ENCODE data around the gene PHF2. TPM values are rescaled to one million over a fixed set of nuclear protein-coding genes. Genes with fewer than 3 reads are reported as not detected.

The PHF2 gene
- total and polyA plus RNA-seq, 2 of the 8 experiments (the other 6 are each of a cell fraction or from before 2014, with no cell fraction given): 3.4 to 9.4 TPM

DNA sequence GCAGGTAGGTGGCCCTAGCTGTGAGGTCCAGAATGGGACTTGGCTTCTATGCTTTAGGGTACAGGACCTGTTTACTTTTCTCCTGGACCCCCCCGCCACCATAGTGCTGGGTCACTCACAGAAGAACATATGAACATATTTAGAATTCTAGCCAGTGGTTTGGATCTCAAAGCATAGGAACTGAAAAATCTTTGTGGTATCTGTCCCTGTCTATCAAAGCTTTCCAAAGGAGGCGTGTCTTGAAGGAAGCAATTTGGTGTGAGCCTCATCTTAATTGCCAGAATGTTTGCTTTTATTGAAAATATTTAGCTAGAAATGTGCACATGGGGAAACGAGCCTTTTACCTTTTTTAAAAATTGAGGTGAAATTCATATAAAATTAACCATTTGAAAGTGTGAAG is 6.2 kb downstream of the PHF2 start:
- H2BK120ac ChIP-seq (replicated peaks; ENCODE audit: low read depth, low read length): no peak overlapping the region
- H3K56ac ChIP-seq (replicated peaks; ENCODE audit: insufficient read length, low read depth, low read length): no peak overlapping the region
- peaks cover 0 to 4% (median 2%) of the 10 kb centered on the region in 4 experiments; a peak in 5 of 7 replicates for H3K27me3 ChIP-seq (replicated peaks in 1 of 4; ENCODE audit: control insufficient read depth in 3 of 4, extremely low read depth in 1 of 4, insufficient read depth in 3 of 4, low read length in 3 of 4)
- H3K23ac ChIP-seq (ENCODE audit: insufficient read length): no peak overlapping the region
- H3K4me1 ChIP-seq (replicated peaks in 1 of 4; ENCODE audit: control insufficient read depth in 3 of 4, insufficient read depth in 4 of 4, low read length in 3 of 4): peaks cover 0 to 13% (median 5%) of the 10 kb centered on the region in 4 experiments; a peak in 5 of 7 replicates
- 94% methylated on average over 3 of the region's 3 CpGs; no CpG with 5 or more reads in 1 of the 2 experiments for WGBS, 2 experiments (ENCODE audit: extremely low coverage in 1 of 2, insufficient coverage in 1 of 2, insufficient read length in 1 of 2, insufficient replicate concordance in 2 of 2, low coverage in 1 of 2, low lambda C conversion rate in 2 of 2, missing lambda C conversion rate in 1 of 2)
- no peak overlapping the region for H3K4me2 ChIP-seq (ENCODE audit: insufficient read depth in 1 of 2, low read depth in 2 of 2, low read length in 2 of 2)
- DNase-seq (ENCODE audit: low read depth in 1 of 2, low spot score in 2 of 2): no peak
- FAIRE-seq: no peak
- H2BK12ac ChIP-seq (ENCODE audit: low read depth, low read length): no peak overlapping the region
- peaks cover 26% of the 10 kb centered on the region for H3K79me1 ChIP-seq (ENCODE audit: low read depth, low read length)
- H4K8ac ChIP-seq (ENCODE audit: extremely low read depth, insufficient read depth, low read length): no peak overlapping the region
- H3K18ac ChIP-seq (ENCODE audit: extremely low read depth, low read length): no peak overlapping the region
- H3K23me2 ChIP-seq (ENCODE audit: low read depth, low read length): no peaks in the 10 kb centered on the region; the same call in 1 of the 2 replicates
- H2BK5ac ChIP-seq (ENCODE audit: low read depth, low read length): no peak overlapping the region
- H2AFZ ChIP-seq (ENCODE audit: low read length): no peak overlapping the region
- no peak overlapping the region for H3K9ac ChIP-seq (replicated peaks in 1 of 4; ENCODE audit: extremely low read depth in 1 of 4, low read depth in 3 of 4, low read length in 3 of 4)
- ChIA-PET CTCF (ENCODE audit: partially characterized antibody) (interaction anchor here (1.2 to 2.0 kb wide), 3 partner anchors 9 to 16 kb away, joined by 4 to 10 read pairs (median 6); no protein-coding TSS in a partner anchor), POLR2A (ENCODE audit: partially characterized antibody) (interaction anchor here (1.3 to 1.5 kb wide), 3 partner anchors 8 to 13 kb away, joined by 3 to 6 read pairs (median 3); no protein-coding TSS in a partner anchor)
- H4K20me1 ChIP-seq (replicated peaks in 1 of 2; ENCODE audit: control insufficient read depth in 1 of 2, insufficient read depth in 2 of 2, low read length in 2 of 2): peaks cover 7 to 8% of the 10 kb centered on the region in 2 experiments
- no peaks in the 10 kb centered on the region for H3K9me3 ChIP-seq (ENCODE audit: insufficient read depth in 2 of 2, low read depth in 1 of 2, low read length in 1 of 2)
- H3K4ac ChIP-seq (replicated peaks; ENCODE audit: insufficient read length, low read depth, low read length): no peak overlapping the region
- no peak overlapping the region for H2AK5ac ChIP-seq (ENCODE audit: low read depth, low read length)
- H4K91ac ChIP-seq (replicated peaks; ENCODE audit: insufficient read length, low read length): no peak overlapping the region
- no peak overlapping the region for H3K27ac ChIP-seq (ENCODE audit: low read depth, low read length)
- no peak overlapping the region for H2BK20ac ChIP-seq (ENCODE audit: low read length)
- peaks cover 0 to 58% of the 10 kb centered on the region in 2 experiments; a peak in 2 of 4 replicates for H3K79me2 ChIP-seq (ENCODE audit: control insufficient read depth in 1 of 2, insufficient read depth in 2 of 2, low read length in 2 of 2)
- H2BK15ac ChIP-seq (ENCODE audit: low read length): no peak overlapping the region
- H3K4me3 ChIP-seq (ENCODE audit: extremely low read depth in 1 of 4, insufficient read depth in 2 of 4, low read depth in 3 of 4, low read length in 4 of 4): no peak overlapping the region
- no peaks in the 10 kb centered on the region for H3K36me3 ChIP-seq (ENCODE audit: control insufficient read depth in 2 of 4, insufficient read depth in 4 of 4, low read length in 3 of 4)
- H4K5ac ChIP-seq (ENCODE audit: insufficient read length, low read depth, low read length): no peak overlapping the region
- H3K14ac ChIP-seq (ENCODE audit: insufficient read length): no peak overlapping the region
- TF ChIP-seq HDAC2 (IDR thresholded peaks at IDR 0.05; ENCODE audit: borderline replicate concordance in 1 of 2, low read depth in 2 of 2, low read length in 2 of 2) (no peak), BCL11A (IDR thresholded peaks at IDR 0.05; ENCODE audit: low read depth in 2 of 2, low read length in 2 of 2) (no peak), SRF (IDR thresholded peaks at IDR 0.05; ENCODE audit: low read depth, low read length) (no peak), TEAD4 (IDR thresholded peaks at IDR 0.05; ENCODE audit: low read depth, low read length) (no peak), RFX5 (IDR thresholded peaks at IDR 0.05; ENCODE audit: borderline replicate concordance, low read depth, low read length) (no peak), TCF12 (IDR thresholded peaks at IDR 0.05; ENCODE audit: low read depth, low read length) (no peak), EZH2 (IDR thresholded peaks at IDR 0.05; ENCODE audit: low read depth, low read length, severe bottlenecking) (no peak), CHD2 (IDR thresholded peaks at IDR 0.05; ENCODE audit: low read length) (no peak), RXRA (IDR thresholded peaks at IDR 0.05; ENCODE audit: insufficient read depth, low read depth, low read length) (no peak), CTBP2 (IDR thresholded peaks at IDR 0.05; ENCODE audit: borderline replicate concordance, insufficient read depth, insufficient read length, low read length) (no peak), CHD1 (IDR thresholded peaks at IDR 0.05; ENCODE audit: low read depth, low read length) (no peak)
- TF ChIP-seq, protein P1, sequence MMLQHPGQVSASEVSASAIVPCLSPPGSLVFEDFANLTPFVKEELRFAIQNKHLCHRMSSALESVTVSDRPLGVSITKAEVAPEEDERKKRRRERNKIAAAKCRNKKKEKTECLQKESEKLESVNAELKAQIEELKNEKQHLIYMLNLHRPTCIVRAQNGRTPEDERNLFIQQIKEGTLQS (IDR thresholded peaks at IDR 0.05; ENCODE audit: insufficient read depth, low read depth, low read length): no peak

Data from H1 (cell line).